Suprapubic skin (tissue), 4 donors: Measurements from ENCODE around the gene NANOS3.

Source experiments
- CTCF ChIP-seq, 2 donors: fragments of 200-600 bp in 1 of 2; fragments of 450-650 bp in 1 of 2; sonication (generic) in 1 of 2; IDR thresholded peaks; one replicate each; pipeline ENCODE4 v1.5.1; 2016 to 2019; ENCODE audit warnings: antibody characterized with exemption in 2 of 2, mild to moderate bottlenecking in 1 of 2, moderate library complexity in 1 of 2
- EP300 ChIP-seq: sonication (generic); formaldehyde crosslinking; IDR thresholded peaks from one replicate; pipeline ENCODE4 v1.6.1; 2017; ENCODE audit warnings: antibody characterized with exemption
- POLR2A ChIP-seq, 2 donors: fragments of 450-650 bp; IDR thresholded peaks; one replicate each; pipeline ENCODE4 v1.6.1; 2017; ENCODE audit warnings: antibody characterized with exemption in 2 of 2, mild to moderate bottlenecking in 2 of 2, moderate library complexity in 2 of 2
- POLR2AphosphoS5 ChIP-seq, 3 donors: sonication (generic); formaldehyde crosslinking; IDR thresholded peaks; one replicate each; pipeline ENCODE4 v1.6.1; 2017; ENCODE audit warnings: antibody characterized with exemption in 3 of 3

- TF ChIP-seq CTCF (IDR thresholded peaks at IDR 0.05), result no peak
- TF ChIP-seq POLR2AphosphoS5 (IDR thresholded peaks at IDR 0.05), result no peak
- no peak for TF ChIP-seq POLR2A (IDR thresholded peaks at IDR 0.05)
- no peak for TF ChIP-seq EP300
Measured at GRCh38 chr19:13881692-13882418, 4.9 kb downstream of the NANOS3 start.
